Vagina (tissue), 2 donors: ENCODE measurements around the gene MAPK14.

ENCODE experiments used
- POLR2A ChIP-seq, 2 donors: fragments of 450-650 bp; IDR thresholded peaks; one replicate each; pipeline ENCODE4 v1.6.1; 2017; ENCODE audit warnings: antibody characterized with exemption in 2 of 2, mild to moderate bottlenecking in 2 of 2, moderate library complexity in 2 of 2
- POLR2AphosphoS5 ChIP-seq, 2 donors: sonication (generic); formaldehyde crosslinking; IDR thresholded peaks; one replicate each; pipeline ENCODE4 v1.9.0; 2017; ENCODE audit warnings: antibody characterized with exemption in 2 of 2, mild to moderate bottlenecking in 2 of 2, low read depth in 1 of 2; ENCODE audit not compliant: insufficient read depth in 1 of 2
- TF ChIP-seq, protein P1 (sequence below), 3 experiments: fragments of 450-650 bp in 2 of 3; fragments of 200-600 bp in 1 of 3; sonication (generic) in 1 of 3; IDR thresholded peaks; one replicate each; pipeline ENCODE4 v1.5.1; 2017 to 2019; ENCODE audit warnings: antibody characterized with exemption in 3 of 3, mild to moderate bottlenecking in 2 of 3, moderate library complexity in 2 of 3

DNA sequence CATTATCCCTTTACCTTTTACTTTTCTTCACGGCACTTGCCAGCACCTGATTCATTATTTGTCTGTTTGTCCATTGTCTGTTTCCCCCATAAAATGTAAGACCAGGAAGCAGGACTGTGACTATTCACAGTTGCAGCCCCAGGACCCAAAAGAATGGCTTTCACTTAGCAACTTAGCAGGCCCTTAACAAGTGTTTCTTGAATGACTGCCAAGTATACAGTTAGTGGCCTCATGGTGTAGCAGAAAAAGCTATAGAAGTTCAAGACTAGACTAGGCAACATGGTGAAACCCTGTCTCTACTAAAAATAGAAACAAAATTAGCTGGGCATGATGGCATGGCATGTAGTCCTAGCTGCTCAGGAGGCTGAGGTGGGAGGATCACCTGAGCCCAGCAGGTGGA, 7.5 kb upstream of the MAPK14 start:
- TF ChIP-seq, protein P1, sequence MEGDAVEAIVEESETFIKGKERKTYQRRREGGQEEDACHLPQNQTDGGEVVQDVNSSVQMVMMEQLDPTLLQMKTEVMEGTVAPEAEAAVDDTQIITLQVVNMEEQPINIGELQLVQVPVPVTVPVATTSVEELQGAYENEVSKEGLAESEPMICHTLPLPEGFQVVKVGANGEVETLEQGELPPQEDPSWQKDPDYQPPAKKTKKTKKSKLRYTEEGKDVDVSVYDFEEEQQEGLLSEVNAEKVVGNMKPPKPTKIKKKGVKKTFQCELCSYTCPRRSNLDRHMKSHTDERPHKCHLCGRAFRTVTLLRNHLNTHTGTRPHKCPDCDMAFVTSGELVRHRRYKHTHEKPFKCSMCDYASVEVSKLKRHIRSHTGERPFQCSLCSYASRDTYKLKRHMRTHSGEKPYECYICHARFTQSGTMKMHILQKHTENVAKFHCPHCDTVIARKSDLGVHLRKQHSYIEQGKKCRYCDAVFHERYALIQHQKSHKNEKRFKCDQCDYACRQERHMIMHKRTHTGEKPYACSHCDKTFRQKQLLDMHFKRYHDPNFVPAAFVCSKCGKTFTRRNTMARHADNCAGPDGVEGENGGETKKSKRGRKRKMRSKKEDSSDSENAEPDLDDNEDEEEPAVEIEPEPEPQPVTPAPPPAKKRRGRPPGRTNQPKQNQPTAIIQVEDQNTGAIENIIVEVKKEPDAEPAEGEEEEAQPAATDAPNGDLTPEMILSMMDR (IDR thresholded peaks at IDR 0.05), result no peak
- no peak for TF ChIP-seq POLR2AphosphoS5 (IDR thresholded peaks at IDR 0.05; ENCODE audit: insufficient read depth in 1 of 2, low read depth in 1 of 2)
- TF ChIP-seq POLR2A (IDR thresholded peaks at IDR 0.05), result no peak
